ENCODE data around the gene MAL. TPM values are rescaled to one million over a fixed set of nuclear protein-coding genes. Genes with fewer than 3 reads are reported as not detected.

Gene MAL
- total RNA-seq, 3 donors from 2014 or later (not counting 1 experiment from before 2014, with no cell fraction given): 0.54 to 3.3 (median 1.8) TPM

DNA sequence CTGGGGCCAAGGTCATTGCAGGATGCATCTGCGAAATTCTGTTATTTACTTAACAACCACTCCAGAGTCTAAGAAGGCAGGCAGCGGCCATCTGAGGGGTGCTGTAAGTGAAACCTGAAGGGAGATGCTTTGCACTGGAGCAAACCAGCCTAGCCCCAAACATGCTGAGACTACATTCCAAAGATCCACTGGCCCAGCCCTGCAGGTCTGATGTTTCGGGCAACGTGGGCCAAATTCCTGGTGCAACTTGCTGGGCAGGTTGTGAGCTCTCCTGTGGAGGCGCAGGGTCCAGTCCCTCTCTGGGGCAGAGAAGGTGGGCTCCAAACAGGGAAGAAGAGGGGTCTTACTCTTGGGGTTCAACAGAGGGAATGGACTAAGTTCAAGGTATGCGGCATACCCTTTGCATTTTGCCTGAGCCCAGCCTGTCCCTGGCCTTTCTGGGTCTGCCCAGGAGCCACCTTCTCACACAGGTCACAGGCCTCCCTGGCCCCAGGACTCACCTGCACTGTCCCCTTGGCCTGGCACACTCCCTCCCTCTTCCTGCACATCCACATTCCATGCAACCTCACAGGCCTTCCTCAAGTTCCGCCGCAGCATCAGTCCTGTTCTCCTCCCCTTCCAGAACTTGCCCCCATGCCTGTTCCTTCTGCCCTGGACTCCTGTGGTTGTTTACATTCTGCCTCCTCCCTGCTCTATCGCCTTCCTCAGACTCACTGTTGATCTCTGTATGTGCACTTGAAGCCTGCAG lies 5.1 kb upstream of the MAL start:
- Mint-ChIP-seq H3K4me1 (peaks cover 0 to 6% of the 10 kb centered on the region in 2 donors), H3K36me3 (no peaks in the 10 kb centered on the region), H3K27me3 (ENCODE audit: low read depth in 2 of 2) (peaks cover 8 to 20% of the 10 kb centered on the region in 2 donors), H3K27ac (no peak overlapping the region), H3K4me3 (no peak overlapping the region), H3K9me3 (no peaks in the 10 kb centered on the region)
- TF ChIP-seq, protein P1, sequence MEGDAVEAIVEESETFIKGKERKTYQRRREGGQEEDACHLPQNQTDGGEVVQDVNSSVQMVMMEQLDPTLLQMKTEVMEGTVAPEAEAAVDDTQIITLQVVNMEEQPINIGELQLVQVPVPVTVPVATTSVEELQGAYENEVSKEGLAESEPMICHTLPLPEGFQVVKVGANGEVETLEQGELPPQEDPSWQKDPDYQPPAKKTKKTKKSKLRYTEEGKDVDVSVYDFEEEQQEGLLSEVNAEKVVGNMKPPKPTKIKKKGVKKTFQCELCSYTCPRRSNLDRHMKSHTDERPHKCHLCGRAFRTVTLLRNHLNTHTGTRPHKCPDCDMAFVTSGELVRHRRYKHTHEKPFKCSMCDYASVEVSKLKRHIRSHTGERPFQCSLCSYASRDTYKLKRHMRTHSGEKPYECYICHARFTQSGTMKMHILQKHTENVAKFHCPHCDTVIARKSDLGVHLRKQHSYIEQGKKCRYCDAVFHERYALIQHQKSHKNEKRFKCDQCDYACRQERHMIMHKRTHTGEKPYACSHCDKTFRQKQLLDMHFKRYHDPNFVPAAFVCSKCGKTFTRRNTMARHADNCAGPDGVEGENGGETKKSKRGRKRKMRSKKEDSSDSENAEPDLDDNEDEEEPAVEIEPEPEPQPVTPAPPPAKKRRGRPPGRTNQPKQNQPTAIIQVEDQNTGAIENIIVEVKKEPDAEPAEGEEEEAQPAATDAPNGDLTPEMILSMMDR (IDR thresholded peaks at IDR 0.05): no peak
- 93% methylated on average over 8 of the region's 9 CpGs for WGBS (ENCODE audit: insufficient coverage)
- DNase-seq (no peak), ATAC-seq (no peak)
- intact Hi-C loops (cut with micrococcal nuclease): no loop called here
- H3K4me1 ChIP-seq (ENCODE audit: control insufficient read depth, insufficient read depth, low read length): peaks cover 5% of the 10 kb centered on the region
- H3K36me3 ChIP-seq (ENCODE audit: control insufficient read depth, insufficient read depth, low read length): no peaks in the 10 kb centered on the region
- peaks cover 6% of the 10 kb centered on the region for H3K27me3 ChIP-seq (ENCODE audit: control insufficient read depth, insufficient read depth, low read length)
- no peak overlapping the region for H3K4me3 ChIP-seq (ENCODE audit: low read length)
- H3K27ac ChIP-seq (ENCODE audit: low read length): no peak overlapping the region
- H3K9me3 ChIP-seq (ENCODE audit: control insufficient read depth, insufficient read depth, low read length): no peaks in the 10 kb centered on the region

- no peak for ATAC-seq
- Mint-ChIP-seq H3K36me3 (no peaks in the 10 kb centered on the region), H3K9me3 (no peaks in the 10 kb centered on the region), H3K27ac (no peak overlapping the region), H3K4me3 (no peak overlapping the region), H3K27me3 (ENCODE audit: low read depth in 2 of 2) (peaks cover 12 to 24% of the 10 kb centered on the region in 2 donors), H3K4me1 (peaks cover 0 to 6% of the 10 kb centered on the region in 2 donors)
- no peak for DNase-seq
- Histone ChIP-seq H3K27me3 (ENCODE audit: control insufficient read depth, insufficient read depth, low read length) (peaks cover 6% of the 10 kb centered on the region), H3K4me1 (ENCODE audit: control insufficient read depth, insufficient read depth, low read length) (peaks cover 9% of the 10 kb centered on the region), H3K9me3 (ENCODE audit: control insufficient read depth, insufficient read depth, low read length) (no peaks in the 10 kb centered on the region), H3K36me3 (ENCODE audit: control insufficient read depth, insufficient read depth, low read length) (no peaks in the 10 kb centered on the region), H3K27ac (ENCODE audit: low read length) (no peak overlapping the region), H3K4me3 (ENCODE audit: low read length) (no peak overlapping the region)
- TF ChIP-seq, protein P1 (IDR thresholded peaks at IDR 0.05): no peak
- WGBS (ENCODE audit: insufficient coverage): 89% methylated on average over 5 of the region's 5 CpGs
- intact Hi-C loops (cut with micrococcal nuclease): no loop called here
Observed at GRCh38 chr2:95021023-95021416, 4.5 kb upstream of the MAL start.

- TF ChIP-seq, protein P1 (IDR thresholded peaks at IDR 0.05): no peak
- no peaks in the 10 kb centered on the region for H3K36me3 Mint-ChIP-seq
- intact Hi-C loops (cut with micrococcal nuclease): no loop called here
- H3K27ac Mint-ChIP-seq: no peak overlapping the region
- no peaks in the 10 kb centered on the region for H3K9me3 ChIP-seq (ENCODE audit: control insufficient read depth, insufficient read depth, low read length)
- WGBS (ENCODE audit: insufficient coverage): 66% methylated on average over 4 of the region's 4 CpGs
- no peak for ATAC-seq
- peaks cover 14% of the 10 kb centered on the region for H3K4me1 ChIP-seq (ENCODE audit: control insufficient read depth, insufficient read depth, low read length)
- H3K36me3 ChIP-seq (ENCODE audit: control insufficient read depth, insufficient read depth, low read length): no peaks in the 10 kb centered on the region
- no peak overlapping the region for H3K4me3 ChIP-seq (ENCODE audit: low read length)
- H3K27me3 Mint-ChIP-seq (ENCODE audit: low read depth in 2 of 2): peaks cover 20 to 31% of the 10 kb centered on the region in 2 donors
- no peaks in the 10 kb centered on the region for H3K9me3 Mint-ChIP-seq
- DNase-seq: no peak
- no peak overlapping the region for H3K27ac ChIP-seq (ENCODE audit: low read length)
- peaks cover 9% of the 10 kb centered on the region for H3K27me3 ChIP-seq (ENCODE audit: control insufficient read depth, insufficient read depth, low read length)
- H3K4me3 Mint-ChIP-seq: no peak overlapping the region
- H3K4me1 Mint-ChIP-seq: peaks cover 0 to 6% of the 10 kb centered on the region in 2 donors
Observed at GRCh38 chr2:95021847-95022246, 3.7 kb upstream of the MAL start.

Measured in natural killer cell (primary cell).